DOHH2 (cell line): ENCODE data around the gene DMPK.

Experiments used
- H3F3A ChIP-seq: fragments of 200-600 bp; sonication (generic), shearing (Covaris generic); 2 replicates; pipeline ENCODE4 v1.6.0; 2016; ENCODE audit warnings: antibody characterized with exemption, mild to moderate bottlenecking; ENCODE audit not compliant: control insufficient read depth, insufficient read depth
- H3K27ac ChIP-seq: fragments of 200-600 bp; sonication (generic); 2 replicates; pipeline ENCODE4 v1.5.1; 2014; ENCODE audit warnings: low read depth, mild to moderate bottlenecking, low read length, moderate library complexity
- H3K27me3 ChIP-seq: fragments of 200-600 bp; sonication (generic); 2 replicates; pipeline ENCODE4 v1.6.1; 2014; ENCODE audit warnings: mild to moderate bottlenecking, low read length, mixed read lengths; ENCODE audit not compliant: control insufficient read depth
- H3K36me3 ChIP-seq: fragments of 200-600 bp; sonication (generic); 2 replicates; pipeline ENCODE4 v1.6.1; 2014; ENCODE audit warnings: mild to moderate bottlenecking, low read length, moderate library complexity, mixed read lengths; ENCODE audit not compliant: control insufficient read depth
- H3K4me1 ChIP-seq: fragments of 200-600 bp; sonication (generic); 2 replicates; pipeline ENCODE4 v1.6.1; 2014; ENCODE audit warnings: mild to moderate bottlenecking, low read length, mixed read lengths; ENCODE audit not compliant: control insufficient read depth
- H3K4me2 ChIP-seq: fragments of 200-600 bp; sonication (generic); 2 replicates; pipeline ENCODE4 v1.6.0; 2014; ENCODE audit warnings: mild to moderate bottlenecking, low read length, moderate library complexity
- H3K4me3 ChIP-seq: fragments of 200-600 bp; sonication (generic); 2 replicates; pipeline ENCODE4 v1.5.1; 2014; ENCODE audit warnings: mild to moderate bottlenecking, low read length, mixed read lengths
- H3K79me2 ChIP-seq: fragments of 200-600 bp; sonication (generic); 2 replicates; pipeline ENCODE4 v1.6.1; 2014; ENCODE audit warnings: mild to moderate bottlenecking, low read length, mixed read lengths; ENCODE audit not compliant: control insufficient read depth
- H3K9me2 ChIP-seq: fragments of 200-600 bp; sonication (generic); replicated peaks from 2 replicates; pipeline ENCODE4 v1.6.1; 2014; ENCODE audit warnings: mild to moderate bottlenecking, low read length, mixed read lengths; ENCODE audit not compliant: control insufficient read depth
- H3K9me3 ChIP-seq: fragments of 200-600 bp; sonication (generic); 2 replicates; pipeline ENCODE4 v1.6.1; 2014; ENCODE audit warnings: antibody characterized with exemption, low read length, mixed read lengths; ENCODE audit not compliant: control insufficient read depth, insufficient read depth
- H4K20me1 ChIP-seq: fragments of 200-600 bp; sonication (generic); 2 replicates; pipeline ENCODE4 v1.6.0; 2014; ENCODE audit warnings: low read depth, mild to moderate bottlenecking, antibody characterized with exemption, low read length, moderate library complexity; ENCODE audit not compliant: control insufficient read depth, insufficient read depth
- CTCF ChIP-seq: fragments of 200-600 bp; sonication (generic); IDR thresholded peaks from one replicate; pipeline ENCODE4 v1.5.1; 2014; ENCODE audit warnings: antibody characterized with exemption, mild to moderate bottlenecking, low read depth, low read length; ENCODE audit not compliant: poor library complexity, severe bottlenecking
- EZH2phosphoT487 ChIP-seq: fragments of 200-600 bp; sonication (generic); IDR thresholded peaks from 2 replicates; pipeline ENCODE4 v1.6.1; 2017; ENCODE audit warnings: borderline replicate concordance, mild to moderate bottlenecking, antibody characterized with exemption, low read length, moderate library complexity, mixed read lengths

Gene DMPK

GRCh38 chr19:45747513-45747912 lies 34.8 kb downstream of the DMPK start:
- Histone ChIP-seq H3K27me3 (peaks cover 15% of the 10 kb centered on the region), H3K79me2 (no peaks in the 10 kb centered on the region), H3K27ac (no peak overlapping the region), H3K9me2 (no peaks in the 10 kb centered on the region), H3K4me3 (no peak overlapping the region), H3K4me1 (no peaks in the 10 kb centered on the region), H3K36me3 (no peaks in the 10 kb centered on the region), H3F3A (no peaks in the 10 kb centered on the region), H3K9me3 (no peaks in the 10 kb centered on the region), H3K4me2 (no peak overlapping the region), H4K20me1 (no peaks in the 10 kb centered on the region)
- TF ChIP-seq EZH2phosphoT487: no peak
- TF ChIP-seq CTCF: no peak

- Histone ChIP-seq H3K36me3 (no peaks in the 10 kb centered on the region), H3K9me3 (no peaks in the 10 kb centered on the region), H3K27ac (no peak overlapping the region), H3K27me3 (peaks cover 15% of the 10 kb centered on the region), H3K4me1 (no peaks in the 10 kb centered on the region), H3K9me2 (no peaks in the 10 kb centered on the region), H3K4me2 (no peak overlapping the region), H3K4me3 (no peak overlapping the region), H4K20me1 (no peaks in the 10 kb centered on the region), H3K79me2 (no peaks in the 10 kb centered on the region), H3F3A (no peaks in the 10 kb centered on the region)
- no peak for TF ChIP-seq EZH2phosphoT487
- no peak for TF ChIP-seq CTCF
Measured at GRCh38 chr19:45746866-45747265, 35.4 kb downstream of the DMPK start.

GRCh38 chr19:45745606-45746005 lies 36.7 kb downstream of the DMPK start:
- H3K4me3 ChIP-seq: no peak overlapping the region
- TF ChIP-seq CTCF (no peak), EZH2phosphoT487 (no peak)
- no peaks in the 10 kb centered on the region for H3K4me1 ChIP-seq
- no peaks in the 10 kb centered on the region for H4K20me1 ChIP-seq
- no peak overlapping the region for H3K4me2 ChIP-seq
- no peaks in the 10 kb centered on the region for H3K79me2 ChIP-seq
- no peak overlapping the region for H3K27ac ChIP-seq
- no peaks in the 10 kb centered on the region for H3K36me3 ChIP-seq
- H3K27me3 ChIP-seq: peaks cover 15% of the 10 kb centered on the region
- no peaks in the 10 kb centered on the region for H3K9me3 ChIP-seq
- H3F3A ChIP-seq: no peaks in the 10 kb centered on the region
- no peaks in the 10 kb centered on the region for H3K9me2 ChIP-seq

- Histone ChIP-seq H3K27ac (no peak overlapping the region), H3K36me3 (no peaks in the 10 kb centered on the region), H3K27me3 (peaks cover 15% of the 10 kb centered on the region), H3K4me1 (no peaks in the 10 kb centered on the region), H3K9me3 (no peaks in the 10 kb centered on the region), H3K4me3 (no peak overlapping the region), H3F3A (no peaks in the 10 kb centered on the region), H3K79me2 (no peaks in the 10 kb centered on the region), H3K4me2 (no peak overlapping the region), H4K20me1 (no peaks in the 10 kb centered on the region), H3K9me2 (no peaks in the 10 kb centered on the region)
- TF ChIP-seq EZH2phosphoT487 (no peak), CTCF (no peak)
Measured at GRCh38 chr19:45742969-45743368, 39.3 kb downstream of the DMPK start.
